Measurements from ENCODE around the gene BSDC1. TPM values are rescaled to one million over a fixed set of nuclear protein-coding genes. Genes with fewer than 3 reads are reported as not detected.

The BSDC1 gene
- total RNA-seq, 1 donor from 2014 or later = 83.1 TPM

DNA sequence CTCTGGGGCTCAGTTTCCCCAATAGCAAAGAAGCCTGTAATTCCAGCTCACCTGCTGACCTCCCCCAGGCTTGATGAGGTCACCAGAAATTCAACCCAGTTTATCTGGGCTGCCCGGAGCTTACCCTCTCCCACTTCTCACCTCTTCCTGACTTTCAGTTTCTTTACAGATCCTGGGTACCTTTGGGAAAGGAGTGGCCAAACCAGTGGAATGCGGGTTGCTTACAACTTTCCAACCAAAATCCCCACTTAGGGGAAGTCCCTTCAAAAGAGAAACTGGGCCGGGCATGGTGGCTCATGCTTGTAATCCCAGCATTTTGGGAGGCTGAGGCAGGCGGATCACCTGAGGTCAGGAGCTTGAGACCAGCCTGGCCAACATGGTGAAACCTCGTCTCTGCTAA is 52.3 kb downstream of the BSDC1 start:
- ATAC-seq (no peak), DNase-seq (ENCODE audit: low spot score) (no peak)
- intact Hi-C loops (cut with DNase I) = no loop called here

DNA sequence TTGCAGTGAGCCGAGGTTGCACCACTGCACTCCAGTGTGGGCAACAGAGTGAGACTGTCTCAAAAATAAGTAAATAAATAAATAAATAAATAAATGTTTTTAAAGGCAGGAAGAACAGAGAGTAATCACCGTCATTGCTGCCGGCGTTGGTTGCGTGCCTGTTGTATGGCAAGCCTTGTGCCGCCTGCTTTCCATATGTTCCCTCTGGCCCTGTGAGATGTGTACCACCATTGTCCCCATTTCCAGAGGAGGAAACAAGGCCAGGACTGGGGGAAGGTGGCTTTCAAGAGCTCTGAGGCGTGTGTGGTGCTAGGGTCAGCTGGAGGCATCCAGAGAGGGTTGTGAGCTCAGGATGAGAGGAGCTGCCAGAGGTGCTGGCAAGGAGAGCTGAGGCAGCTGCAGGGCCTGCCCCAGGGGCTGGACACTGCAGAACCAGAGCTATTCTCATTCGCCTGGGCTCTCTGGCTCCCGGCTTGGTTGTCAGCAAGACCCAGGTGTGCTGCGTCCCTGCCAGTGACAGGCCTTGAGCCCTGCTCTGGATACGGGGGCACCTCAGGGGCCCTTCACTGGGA is 53.0 kb downstream of the BSDC1 start:
- no peak for DNase-seq (ENCODE audit: low spot score)
- peak; percentile 10 for ATAC-seq
- intact Hi-C loops (cut with DNase I) = no loop called here

- intact Hi-C loops (cut with DNase I) = no loop called here
- ATAC-seq (no peak), DNase-seq (ENCODE audit: low spot score) (no peak)
Measured at GRCh38 chr1:32339363-32339978, 54.8 kb downstream of the BSDC1 start.

GRCh38 chr1:32338637-32339145 is 55.5 kb downstream of the BSDC1 start:
- intact Hi-C loops (cut with DNase I) = no loop called here
- ATAC-seq (peak; percentile 1), DNase-seq (ENCODE audit: low spot score) (no peak)

DNA sequence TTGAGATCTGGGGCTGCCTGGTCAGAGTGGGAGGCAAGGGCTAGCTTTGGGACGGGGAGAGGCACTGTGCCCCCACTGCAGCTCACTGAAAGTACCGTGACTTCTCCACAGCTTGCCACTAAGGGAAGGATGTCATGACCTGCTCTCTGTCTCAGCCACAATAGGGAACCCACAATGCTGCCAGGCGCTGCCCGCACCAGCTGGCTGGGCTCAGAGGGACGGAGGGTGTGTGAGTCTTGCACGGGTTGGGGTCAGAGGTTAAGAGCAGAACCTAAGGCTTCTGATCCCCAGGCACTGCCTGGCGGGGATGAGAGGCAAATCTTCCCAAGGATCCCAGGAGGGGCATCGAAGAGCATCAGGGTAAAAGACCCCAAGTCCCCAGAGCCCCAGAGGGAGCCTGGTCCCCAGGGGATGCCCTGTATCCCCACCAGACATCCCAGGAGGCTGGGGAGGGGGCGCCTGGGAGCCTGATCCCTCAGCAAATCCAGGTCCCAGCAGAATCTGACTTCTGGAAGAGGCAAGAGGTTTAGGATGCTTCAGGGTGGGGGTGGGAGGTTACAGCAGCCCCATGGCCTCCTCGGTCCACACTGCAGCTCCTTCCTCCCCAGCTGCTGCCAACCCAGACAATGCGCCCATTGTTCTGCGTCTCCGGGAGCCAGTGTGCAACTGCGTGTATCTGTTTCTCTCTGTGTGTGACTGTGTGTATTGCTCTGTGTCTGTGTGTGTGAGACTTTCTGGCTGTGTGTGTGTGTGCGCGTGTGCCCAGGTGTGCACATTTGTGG is 56.2 kb downstream of the BSDC1 start:
- intact Hi-C loops (cut with DNase I) = no loop called here
- ATAC-seq = peak; percentile 79
- DNase-seq (ENCODE audit: low spot score) = peak; percentile 76

DNA sequence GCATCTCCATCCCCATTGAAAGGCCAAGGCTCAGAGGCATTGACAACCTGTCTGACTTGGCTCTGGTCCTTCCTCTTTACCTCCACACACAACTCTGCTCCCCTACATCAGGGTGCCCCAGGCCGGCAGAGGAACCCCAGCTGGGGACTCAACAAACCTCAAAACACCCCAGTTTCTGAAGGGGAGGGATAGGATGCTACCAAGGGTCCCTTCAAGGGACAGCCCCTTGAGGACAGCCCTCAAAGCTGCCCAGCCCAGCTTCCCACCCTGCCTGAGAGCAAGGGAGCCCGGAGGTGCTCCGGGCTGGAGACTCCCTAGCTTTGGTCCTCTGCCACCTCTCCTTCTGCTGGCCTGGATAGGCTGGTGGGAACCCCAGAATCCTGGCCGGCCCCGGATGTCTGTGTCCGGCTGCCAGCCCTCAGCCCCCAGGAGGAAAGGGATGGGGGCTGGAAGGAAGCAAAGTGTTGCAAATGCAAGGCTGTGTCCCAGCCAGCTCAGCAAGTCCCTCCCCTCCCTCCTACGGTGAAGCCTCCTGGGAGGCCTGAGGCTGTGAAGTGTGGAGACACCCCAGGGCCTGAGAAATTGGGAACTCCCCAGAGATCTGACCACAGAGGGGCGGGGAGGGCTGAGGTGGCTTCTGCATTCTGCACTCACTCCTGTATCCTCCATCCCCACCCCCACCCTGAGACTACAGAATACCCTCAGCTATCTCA is 57.1 kb downstream of the BSDC1 start:
- ATAC-seq (peak; percentile 39), DNase-seq (ENCODE audit: low spot score) (no peak)
- intact Hi-C loops (cut with DNase I) = no loop called here

GRCh38 chr1:32336591-32336932 is 57.7 kb downstream of the BSDC1 start:
- ATAC-seq = peak; percentile 8

DNA sequence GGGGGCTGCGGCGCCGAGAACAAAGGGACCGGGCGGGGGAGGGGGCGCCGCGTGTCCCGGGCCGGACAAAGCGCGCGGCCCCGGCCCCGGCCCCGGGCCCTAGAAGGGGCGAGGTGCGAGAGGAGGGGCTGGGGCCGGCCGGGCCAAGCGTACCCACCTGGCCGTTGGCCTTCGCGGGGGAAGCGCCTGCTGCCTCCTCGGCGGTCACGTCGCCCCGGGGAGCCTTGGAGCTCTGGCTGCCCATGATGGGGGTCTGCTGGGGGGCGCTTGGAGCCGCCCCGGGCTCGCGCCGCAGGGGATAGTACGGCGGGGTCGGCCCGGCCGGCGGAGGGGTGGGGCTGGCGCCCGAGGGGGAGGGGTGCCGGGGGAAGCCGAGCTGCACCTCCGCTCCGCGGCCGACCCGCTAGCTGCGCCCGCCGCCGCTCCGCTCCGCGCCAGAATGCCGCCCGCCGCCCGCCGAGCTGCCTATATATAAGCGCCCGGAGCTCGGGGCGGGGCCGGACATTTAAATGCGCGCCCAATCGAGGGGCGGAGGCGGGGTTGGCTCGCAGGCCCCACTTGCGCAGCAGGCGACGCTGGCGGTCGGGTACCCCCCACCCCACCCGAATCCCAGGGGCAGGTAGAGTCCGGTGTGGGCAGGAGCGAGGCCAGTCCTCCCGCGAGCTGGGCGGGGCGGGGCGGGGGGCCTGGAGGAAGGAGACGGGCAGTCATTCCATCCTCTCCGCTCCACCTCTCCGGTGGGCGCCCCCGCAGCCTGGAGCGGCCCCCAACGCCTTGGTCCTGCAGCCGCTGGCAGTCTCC is 58.3 kb downstream of the BSDC1 start, which contains the start of gene MARCKSL1:
MARCKSL1 (minus strand) TSS at position 444 of the 801 bp plus-strand sequence; CDS start at position 244, 200 bp downstream.
- ATAC-seq = peak; percentile 83
- intact Hi-C loops (cut with DNase I) = no loop called here
- peak; percentile 93 for DNase-seq (ENCODE audit: low spot score)

More at GRCh38 chr1:32336591-32336932, 57.7 kb downstream of the BSDC1 start:
- intact Hi-C loops (cut with DNase I) = no loop called here
- DNase-seq (ENCODE audit: low spot score) = no peak

DNA sequence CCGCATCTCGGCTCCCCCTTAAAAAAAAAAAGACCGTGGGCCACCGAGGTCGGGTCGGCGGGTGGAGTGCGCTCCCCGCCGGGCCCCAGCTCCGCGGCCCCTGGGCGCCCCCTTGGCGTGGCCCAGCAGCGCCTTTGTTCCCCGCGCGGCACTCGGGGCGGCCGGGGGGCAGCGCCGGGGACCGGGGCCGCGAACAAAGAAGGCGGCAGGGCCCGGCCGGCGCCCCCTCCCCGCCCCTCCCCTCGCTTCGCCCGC is 58.8 kb downstream of the BSDC1 start:
- intact Hi-C loops (cut with DNase I) = no loop called here
- no peak for ATAC-seq
- DNase-seq (ENCODE audit: low spot score) = no peak

- peak; percentile 11 for ATAC-seq
- intact Hi-C loops (cut with DNase I) = no loop called here
- DNase-seq (ENCODE audit: low spot score) = peak; percentile 76
Measured at GRCh38 chr1:32334864-32335534, 59.2 kb downstream of the BSDC1 start.

DNA sequence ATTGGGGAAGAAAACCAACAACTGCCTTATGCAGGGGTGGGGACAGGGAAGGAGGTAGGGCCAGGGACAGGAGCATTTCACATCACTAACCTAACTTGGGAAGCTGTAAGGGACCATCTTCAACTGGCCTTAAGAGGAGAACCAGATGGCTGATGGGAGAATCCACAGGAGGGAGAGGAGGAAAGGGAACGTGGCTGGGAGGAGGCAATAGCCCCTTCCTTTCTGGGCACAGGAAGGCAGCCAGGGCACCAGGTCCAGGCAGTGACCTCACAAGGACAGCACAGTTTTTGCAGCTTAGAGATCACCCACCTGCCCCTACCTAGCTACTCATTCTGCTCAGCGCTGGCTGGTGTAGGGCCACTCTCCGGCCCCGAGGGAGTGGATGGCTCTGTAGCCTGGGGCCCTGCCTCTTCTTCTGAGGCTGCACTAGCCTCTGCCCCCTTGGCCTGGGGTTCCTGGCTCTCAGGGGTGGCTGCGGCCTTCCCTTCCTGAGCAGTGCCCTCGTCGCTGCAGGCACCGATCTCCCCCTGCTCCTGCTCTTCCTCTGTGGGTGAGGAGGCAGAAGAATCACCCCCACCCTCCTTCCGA is 59.9 kb downstream of the BSDC1 start:
- ATAC-seq (no peak), DNase-seq (ENCODE audit: low spot score) (no peak)
- intact Hi-C loops (cut with DNase I) = no loop called here

- no peak for DNase-seq (ENCODE audit: low spot score)
- intact Hi-C loops (cut with DNase I) = no loop called here
- no peak for ATAC-seq
Measured at GRCh38 chr1:32333251-32333963, 60.8 kb downstream of the BSDC1 start.

DNA sequence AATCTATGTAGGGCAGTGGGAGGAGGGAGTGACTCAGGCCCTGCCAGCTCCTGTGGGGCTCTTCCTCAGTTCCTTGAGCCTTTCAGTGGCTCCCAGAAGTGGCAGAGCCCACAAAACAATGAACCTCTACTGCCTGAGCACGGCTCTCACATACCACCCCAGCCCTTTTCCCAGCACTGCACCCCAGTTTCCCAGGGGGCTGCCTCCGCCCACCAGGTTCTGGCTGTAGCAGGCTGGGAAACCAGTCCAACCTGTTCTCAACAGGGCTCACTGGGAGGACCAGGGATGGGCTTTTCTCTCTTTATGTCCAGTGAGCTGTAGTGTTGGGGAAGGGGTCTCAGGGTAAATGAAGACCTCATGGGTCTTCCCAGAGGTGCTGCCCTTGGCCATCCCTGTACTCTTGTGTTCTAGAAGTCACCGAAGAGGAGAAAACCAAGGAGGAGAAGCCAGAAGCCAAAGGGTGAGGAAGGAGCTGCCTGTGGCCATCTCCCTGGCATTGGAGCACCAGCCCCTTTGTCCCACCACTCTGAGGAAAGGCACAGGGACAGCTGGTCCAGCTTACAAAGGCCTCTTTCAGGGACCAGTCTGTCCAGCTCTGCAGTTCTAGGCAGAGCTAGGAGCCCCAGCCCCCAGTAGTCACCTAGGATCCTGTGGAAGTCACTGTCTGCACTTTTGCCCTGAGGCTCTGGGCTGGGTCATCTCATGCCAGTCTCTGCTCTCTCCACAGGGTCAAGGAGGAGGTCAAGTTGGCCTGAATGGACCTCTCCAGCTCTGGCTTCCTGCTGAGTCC is 61.8 kb downstream of the BSDC1 start:
- no peak for ATAC-seq
- intact Hi-C loops (cut with DNase I) = no loop called here
- no peak for DNase-seq (ENCODE audit: low spot score)

- ATAC-seq = no peak
- no peak for DNase-seq (ENCODE audit: low spot score)
- intact Hi-C loops (cut with DNase I) = no loop called here
Measured at GRCh38 chr1:32331549-32331948, 62.7 kb downstream of the BSDC1 start.

DNA sequence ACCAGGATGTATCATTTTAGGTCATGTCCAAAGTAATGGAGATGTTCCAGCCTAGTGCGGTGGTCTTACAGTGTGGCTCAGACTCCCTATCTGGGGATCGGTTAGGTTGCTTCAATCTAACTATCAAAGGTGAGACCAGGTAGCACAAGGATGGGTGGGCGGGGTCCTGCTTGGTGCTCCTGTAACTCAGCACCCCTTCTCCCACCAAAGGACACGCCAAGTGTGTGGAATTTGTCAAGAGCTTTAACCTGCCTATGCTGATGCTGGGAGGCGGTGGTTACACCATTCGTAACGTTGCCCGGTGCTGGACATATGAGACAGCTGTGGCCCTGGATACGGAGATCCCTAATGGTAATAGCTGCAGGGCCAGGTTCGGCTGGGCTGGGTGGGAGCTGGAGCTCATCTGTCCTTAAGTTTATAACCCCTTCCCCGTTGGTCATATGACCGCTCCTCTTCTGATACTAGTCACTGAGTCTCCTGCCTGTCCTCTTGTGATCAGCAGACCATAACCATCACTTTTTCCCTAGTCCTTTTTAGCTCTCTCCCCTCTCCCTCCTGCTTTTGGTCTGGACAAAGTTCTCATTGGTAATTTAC is 63.6 kb downstream of the BSDC1 start:
- no peak for ATAC-seq
- intact Hi-C loops (cut with DNase I) = no loop called here
- DNase-seq (ENCODE audit: low spot score) = no peak

- intact Hi-C loops (cut with DNase I) = no loop called here
- DNase-seq (ENCODE audit: low spot score) (no peak), ATAC-seq (no peak)
Measured at GRCh38 chr1:32329931-32330466, 64.2 kb downstream of the BSDC1 start.
